Upper lobe of left lung (tissue), 4 donors: ENCODE results near the gene TBC1D9B.

Experiments used
- CTCF ChIP-seq, 6 experiments: fragments of 450-650 bp in 4 of 6; fragments of 200-600 bp in 2 of 6; sonication (generic) in 2 of 6; IDR thresholded peaks; one replicate each; pipeline ENCODE4 v1.5.1; 2016 to 2019; ENCODE audit warnings: antibody characterized with exemption in 6 of 6
- POLR2A ChIP-seq, 4 donors: fragments of 450-650 bp; IDR thresholded peaks; one replicate each; pipeline ENCODE4 v1.5.1; 2016 to 2017; ENCODE audit warnings: antibody characterized with exemption in 4 of 4, mild to moderate bottlenecking in 2 of 4
- POLR2AphosphoS5 ChIP-seq, 2 donors: sonication (generic); formaldehyde crosslinking; IDR thresholded peaks; one replicate each; pipeline ENCODE4 v1.5.1; 2017; ENCODE audit warnings: antibody characterized with exemption in 2 of 2

GRCh38 chr5:179820483-179821297 lies 87.0 kb downstream of the TBC1D9B start, which contains the start of gene SQSTM1:
- TF ChIP-seq CTCF (IDR thresholded peaks at IDR 0.05) (peak in 5 of 6 experiments; percentile 24 to 81 (median 47)), POLR2A (IDR thresholded peaks at IDR 0.05) (peak in 3 of 4 donors; percentile 98 to 100 (median 98)), POLR2AphosphoS5 (IDR thresholded peaks at IDR 0.05) (peak; percentile 97 to 100)
